Activated effector memory CD4-positive, alpha-beta T cell treated with anti-CD3 and anti-CD28 coated beads, Interleukin-2, amount 50 U/mL, for 16 hours (primary cell): ENCODE data around the gene ARAP1.

Experiments used
- DNase-seq: peaks from one replicate; pipeline ENCODE4 v3.0.0-alpha.2; 2020

ARAP1 gene

GRCh38 chr11:72652873-72653630 lies 99.2 kb downstream of the ARAP1 start:
- no peak for DNase-seq

GRCh38 chr11:72652133-72652532 lies 100.1 kb downstream of the ARAP1 start:
- no peak for DNase-seq

GRCh38 chr11:72649215-72649976 lies 102.8 kb downstream of the ARAP1 start:
- no peak for DNase-seq

- no peak for DNase-seq
These were observed 103.6 kb downstream of the ARAP1 start for GRCh38 chr11:72648384-72649136.

GRCh38 chr11:72647882-72648281 lies 104.3 kb downstream of the ARAP1 start:
- DNase-seq: no peak

GRCh38 chr11:72646472-72646871 lies 105.7 kb downstream of the ARAP1 start:
- no peak for DNase-seq

- DNase-seq: no peak
These were observed 106.2 kb downstream of the ARAP1 start for GRCh38 chr11:72646024-72646423.

GRCh38 chr11:72643547-72643946 lies 108.7 kb downstream of the ARAP1 start:
- DNase-seq: no peak

GRCh38 chr11:72642884-72643522 lies 109.2 kb downstream of the ARAP1 start:
- peak; percentile 86 for DNase-seq

GRCh38 chr11:72642043-72642883 lies 109.9 kb downstream of the ARAP1 start:
- DNase-seq: no peak

- no peak for DNase-seq
These were observed 110.6 kb downstream of the ARAP1 start for GRCh38 chr11:72641522-72642042.

- DNase-seq: no peak
These were observed 112.5 kb downstream of the ARAP1 start for GRCh38 chr11:72639502-72640375.

- no peak for DNase-seq
These were observed 114.3 kb downstream of the ARAP1 start for GRCh38 chr11:72637926-72638325.

GRCh38 chr11:72637198-72637597 lies 115.0 kb downstream of the ARAP1 start:
- DNase-seq: no peak

- no peak for DNase-seq
These were observed 115.8 kb downstream of the ARAP1 start for GRCh38 chr11:72636376-72636775.

- DNase-seq: no peak
These were observed 116.3 kb downstream of the ARAP1 start for GRCh38 chr11:72635933-72636332.

- DNase-seq: no peak
These were observed 116.8 kb downstream of the ARAP1 start for GRCh38 chr11:72635309-72635915.
